HG03342 (cell line): ENCODE data around the gene FAM98A.

ENCODE experiments used
- ATAC-seq: cut with Tn5 transposase; IDR thresholded peaks from one replicate; pipeline ENCODE4 v1.9.1; 2021; ENCODE audit warnings: mild to moderate bottlenecking, moderate library complexity; ENCODE audit not compliant: unreplicated experiment

Gene FAM98A

GRCh38 chr2:33599175-33599942, at the start of gene FAM98A:
Gene FAM98A (minus strand): TSS chr2:33599299. CDS start chr2:33599221, 78 bp downstream.
- ATAC-seq = peak; percentile 91

DNA sequence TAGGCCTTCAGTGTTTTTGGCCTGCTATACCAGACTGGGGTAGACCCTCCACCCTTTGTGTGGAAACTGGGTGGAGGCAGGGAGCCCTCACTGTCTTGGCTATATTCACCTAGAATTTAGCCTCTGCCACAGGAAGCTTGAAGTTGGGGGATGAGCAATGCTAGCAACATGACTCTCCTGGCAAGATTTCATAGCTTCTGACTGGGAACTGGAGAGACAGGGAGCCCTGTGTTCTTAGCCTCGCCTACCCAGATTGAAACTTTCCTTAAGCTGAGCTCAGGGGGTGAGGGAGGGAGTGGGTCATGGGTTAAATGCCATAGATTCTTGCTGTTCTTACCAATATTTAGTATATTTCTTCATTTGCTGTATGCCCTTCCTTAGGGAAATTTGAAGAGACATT, 46.8 kb upstream of the FAM98A start:
- no peak for ATAC-seq

GRCh38 chr2:33644215-33644614, 45.1 kb upstream of the FAM98A start:
- no peak for ATAC-seq

GRCh38 chr2:33636001-33636400, 36.9 kb upstream of the FAM98A start:
- ATAC-seq = no peak

- no peak for ATAC-seq
Observed at GRCh38 chr2:33634261-33634910, 35.3 kb upstream of the FAM98A start.

- no peak for ATAC-seq
Observed at GRCh38 chr2:33633315-33633714, 34.2 kb upstream of the FAM98A start.

- no peak for ATAC-seq
Observed at GRCh38 chr2:33632831-33633230, 33.7 kb upstream of the FAM98A start.

DNA sequence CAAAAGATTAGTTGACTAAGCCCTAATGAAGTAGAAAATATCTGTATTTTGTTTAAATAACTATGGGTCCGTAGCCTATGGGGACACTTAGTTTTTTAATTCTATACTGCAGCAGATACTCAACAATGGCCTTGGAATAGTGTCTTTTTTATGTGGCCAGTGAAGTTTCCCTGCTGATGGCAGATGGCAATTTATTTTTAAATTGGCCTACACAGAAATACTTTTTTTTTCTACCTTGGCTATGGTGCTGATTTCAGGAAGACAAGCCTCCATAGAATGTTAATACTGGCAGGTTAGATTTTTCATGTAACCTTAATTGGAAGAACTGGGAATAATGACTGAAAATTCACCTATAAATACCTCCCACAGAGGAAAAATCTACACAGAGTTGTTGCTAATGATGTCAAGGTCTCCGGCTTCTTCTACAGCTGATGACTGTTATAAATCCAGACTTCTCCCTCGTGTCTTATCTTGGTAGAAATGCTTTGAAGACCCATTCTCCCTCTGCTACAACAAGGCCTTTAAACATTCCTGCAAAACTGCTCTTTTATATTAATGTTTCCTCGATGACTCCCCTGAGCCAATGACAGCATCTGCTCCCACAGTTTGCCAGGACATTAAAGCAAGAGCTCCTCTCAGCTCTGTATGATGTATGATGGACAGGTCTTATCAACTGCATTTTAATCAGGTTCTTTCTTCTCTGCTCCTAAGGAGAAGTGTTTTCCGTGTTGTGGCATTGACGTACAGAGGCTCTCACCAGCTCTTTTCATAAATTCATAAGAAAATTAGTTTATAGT, 29.1 kb upstream of the FAM98A start:
- ATAC-seq = no peak

- no peak for ATAC-seq
Observed at GRCh38 chr2:33619028-33619427, 19.9 kb upstream of the FAM98A start.

GRCh38 chr2:33617989-33618388, 18.9 kb upstream of the FAM98A start:
- no peak for ATAC-seq

GRCh38 chr2:33617401-33617800, 18.3 kb upstream of the FAM98A start:
- ATAC-seq = no peak

- ATAC-seq = no peak
Observed at GRCh38 chr2:33616873-33617272, 17.8 kb upstream of the FAM98A start.

- ATAC-seq = no peak
Observed at GRCh38 chr2:33614190-33614589, 15.1 kb upstream of the FAM98A start.

GRCh38 chr2:33607905-33608304, 8.8 kb upstream of the FAM98A start:
- no peak for ATAC-seq

- no peak for ATAC-seq
Observed at GRCh38 chr2:33607251-33607721, 8.2 kb upstream of the FAM98A start.

- ATAC-seq = no peak
Observed at GRCh38 chr2:33606622-33607021, 7.5 kb upstream of the FAM98A start.

GRCh38 chr2:33606100-33606499, 7.0 kb upstream of the FAM98A start:
- ATAC-seq = no peak

DNA sequence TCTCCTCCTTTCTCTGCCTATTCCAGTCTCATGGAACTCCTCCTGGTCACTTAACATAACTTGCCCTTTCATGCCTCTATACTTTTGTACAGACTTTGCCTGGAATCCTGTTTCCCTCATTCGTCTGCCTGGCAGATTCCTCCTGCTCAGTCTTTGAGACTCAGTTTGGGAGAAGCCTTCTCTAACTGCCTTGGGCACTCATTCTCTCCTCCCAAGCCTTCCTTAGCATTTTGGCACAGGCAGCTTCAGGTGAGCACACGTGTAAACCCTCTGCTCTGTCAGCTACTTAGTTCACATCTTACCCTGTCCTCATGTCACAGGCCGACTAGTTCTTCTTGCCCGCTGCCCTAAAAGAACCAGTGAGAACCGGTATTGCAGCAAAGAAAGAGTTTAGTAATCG, 6.0 kb upstream of the FAM98A start:
- no peak for ATAC-seq

- no peak for ATAC-seq
Observed at GRCh38 chr2:33603416-33603815, 4.3 kb upstream of the FAM98A start.

DNA sequence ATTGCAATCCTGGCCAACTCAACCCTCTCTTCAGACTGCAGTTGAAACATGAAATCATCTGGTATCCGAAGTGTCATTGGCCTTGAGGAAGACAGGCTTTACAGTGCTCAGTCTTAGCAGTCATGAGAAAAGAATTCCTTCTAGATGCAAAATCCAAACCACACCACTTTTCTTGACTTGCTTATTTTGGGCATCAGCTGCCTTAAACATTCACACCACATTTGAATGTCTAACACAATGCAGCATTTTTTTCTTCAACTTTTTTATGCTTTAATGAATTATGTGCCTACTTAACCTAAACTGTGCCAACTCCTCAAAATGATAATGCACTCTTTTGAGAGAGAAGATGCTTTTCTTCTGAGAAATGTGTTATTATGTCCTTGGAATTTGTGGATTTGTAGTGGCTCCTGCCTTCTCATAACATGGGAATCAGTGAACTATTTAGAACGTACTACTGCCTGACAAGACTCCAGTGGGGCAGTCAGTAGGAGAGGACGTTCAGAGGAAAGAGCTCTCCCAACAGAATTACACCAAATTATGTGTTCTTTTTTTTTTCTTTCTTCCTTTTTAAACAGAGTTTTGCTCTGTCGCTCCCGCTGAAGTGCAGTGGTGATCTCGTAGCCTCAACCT, 3.2 kb upstream of the FAM98A start:
- no peak for ATAC-seq

- no peak for ATAC-seq
Observed at GRCh38 chr2:33599943-33600192, 769 bp upstream of the FAM98A start.
